Measurements from ENCODE around the gene CSPG4.

DNA sequence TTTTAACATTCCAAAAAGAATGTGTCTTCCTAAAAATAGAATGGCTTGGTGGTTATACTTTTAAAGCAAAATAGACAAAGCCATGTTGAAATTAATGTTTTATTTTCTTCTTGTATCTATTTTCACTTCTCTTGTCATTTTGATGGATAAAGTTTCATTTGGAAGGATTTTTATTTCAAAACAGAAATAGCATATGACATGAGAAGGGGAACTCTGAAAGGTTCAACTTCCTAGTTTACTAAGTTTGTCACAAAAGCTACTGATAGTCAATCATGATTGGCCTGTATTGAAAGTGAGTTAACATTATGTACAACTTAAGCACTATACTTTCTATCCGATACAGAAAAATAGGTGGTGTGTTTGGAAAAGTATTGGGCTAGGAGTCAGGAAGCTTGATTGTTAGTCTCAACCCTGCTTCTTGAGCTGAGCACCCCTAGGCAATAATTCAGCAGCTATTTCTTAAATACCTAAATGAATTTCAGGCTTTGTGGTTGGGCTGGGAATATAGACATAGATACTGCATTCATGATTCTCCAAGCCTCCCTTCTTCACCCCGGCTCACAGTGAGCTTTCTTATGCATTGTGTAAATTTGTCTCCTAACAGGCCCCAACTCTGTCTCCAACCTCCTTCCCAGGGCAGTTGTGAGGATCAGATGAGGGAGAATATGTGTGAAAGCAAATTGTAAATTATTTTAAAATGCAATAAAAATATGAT lies 46.9 kb upstream of the CSPG4 start:
- TF ChIP-seq ZBTB3 (CRISPR knock-in tag; IDR thresholded peaks at IDR 0.05; ENCODE audit: borderline replicate concordance, low read depth) (no peak), ZHX2 (IDR thresholded peaks at IDR 0.05; ENCODE audit: low read depth) (no peak), ZHX2 (CRISPR knock-in tag; IDR thresholded peaks at IDR 0.05; ENCODE audit: borderline replicate concordance) (no peak), SIN3A (IDR thresholded peaks at IDR 0.05; ENCODE audit: borderline replicate concordance, low read depth, low read length) (no peak)
- TF ChIP-seq, protein P1, sequence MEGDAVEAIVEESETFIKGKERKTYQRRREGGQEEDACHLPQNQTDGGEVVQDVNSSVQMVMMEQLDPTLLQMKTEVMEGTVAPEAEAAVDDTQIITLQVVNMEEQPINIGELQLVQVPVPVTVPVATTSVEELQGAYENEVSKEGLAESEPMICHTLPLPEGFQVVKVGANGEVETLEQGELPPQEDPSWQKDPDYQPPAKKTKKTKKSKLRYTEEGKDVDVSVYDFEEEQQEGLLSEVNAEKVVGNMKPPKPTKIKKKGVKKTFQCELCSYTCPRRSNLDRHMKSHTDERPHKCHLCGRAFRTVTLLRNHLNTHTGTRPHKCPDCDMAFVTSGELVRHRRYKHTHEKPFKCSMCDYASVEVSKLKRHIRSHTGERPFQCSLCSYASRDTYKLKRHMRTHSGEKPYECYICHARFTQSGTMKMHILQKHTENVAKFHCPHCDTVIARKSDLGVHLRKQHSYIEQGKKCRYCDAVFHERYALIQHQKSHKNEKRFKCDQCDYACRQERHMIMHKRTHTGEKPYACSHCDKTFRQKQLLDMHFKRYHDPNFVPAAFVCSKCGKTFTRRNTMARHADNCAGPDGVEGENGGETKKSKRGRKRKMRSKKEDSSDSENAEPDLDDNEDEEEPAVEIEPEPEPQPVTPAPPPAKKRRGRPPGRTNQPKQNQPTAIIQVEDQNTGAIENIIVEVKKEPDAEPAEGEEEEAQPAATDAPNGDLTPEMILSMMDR (CRISPR knock-in tag; IDR thresholded peaks at IDR 0.05): no peak

All from HepG2 (cell line).